ENCODE measurements around the gene TTC13.

DNA sequence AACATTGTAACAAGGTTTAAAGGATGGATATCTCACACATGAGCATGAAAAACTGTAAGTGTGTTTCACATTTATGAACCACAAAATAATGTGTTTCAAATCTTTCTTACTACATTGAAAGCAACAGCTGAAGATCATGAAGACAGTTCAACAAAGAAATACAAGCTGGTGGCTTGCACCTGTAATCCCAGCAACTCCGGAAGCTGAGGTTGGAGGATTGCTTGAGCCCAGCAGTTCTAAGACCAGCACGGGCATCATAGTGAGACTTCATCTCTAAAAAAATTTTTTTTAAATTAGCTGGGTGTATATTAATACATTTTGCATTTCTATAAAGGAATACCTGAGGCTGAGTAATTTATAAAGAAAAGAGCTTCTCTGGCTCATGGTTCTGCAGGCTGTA is 83.2 kb downstream of the TTC13 start:
- no peak for TF ChIP-seq POLR2A (IDR thresholded peaks at IDR 0.05)
- TF ChIP-seq, protein P1, sequence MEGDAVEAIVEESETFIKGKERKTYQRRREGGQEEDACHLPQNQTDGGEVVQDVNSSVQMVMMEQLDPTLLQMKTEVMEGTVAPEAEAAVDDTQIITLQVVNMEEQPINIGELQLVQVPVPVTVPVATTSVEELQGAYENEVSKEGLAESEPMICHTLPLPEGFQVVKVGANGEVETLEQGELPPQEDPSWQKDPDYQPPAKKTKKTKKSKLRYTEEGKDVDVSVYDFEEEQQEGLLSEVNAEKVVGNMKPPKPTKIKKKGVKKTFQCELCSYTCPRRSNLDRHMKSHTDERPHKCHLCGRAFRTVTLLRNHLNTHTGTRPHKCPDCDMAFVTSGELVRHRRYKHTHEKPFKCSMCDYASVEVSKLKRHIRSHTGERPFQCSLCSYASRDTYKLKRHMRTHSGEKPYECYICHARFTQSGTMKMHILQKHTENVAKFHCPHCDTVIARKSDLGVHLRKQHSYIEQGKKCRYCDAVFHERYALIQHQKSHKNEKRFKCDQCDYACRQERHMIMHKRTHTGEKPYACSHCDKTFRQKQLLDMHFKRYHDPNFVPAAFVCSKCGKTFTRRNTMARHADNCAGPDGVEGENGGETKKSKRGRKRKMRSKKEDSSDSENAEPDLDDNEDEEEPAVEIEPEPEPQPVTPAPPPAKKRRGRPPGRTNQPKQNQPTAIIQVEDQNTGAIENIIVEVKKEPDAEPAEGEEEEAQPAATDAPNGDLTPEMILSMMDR (IDR thresholded peaks at IDR 0.05): no peak

Data from sigmoid colon (tissue), 3 donors.